ENCODE measurements around the gene TMIGD2.

Gene TMIGD2

DNA sequence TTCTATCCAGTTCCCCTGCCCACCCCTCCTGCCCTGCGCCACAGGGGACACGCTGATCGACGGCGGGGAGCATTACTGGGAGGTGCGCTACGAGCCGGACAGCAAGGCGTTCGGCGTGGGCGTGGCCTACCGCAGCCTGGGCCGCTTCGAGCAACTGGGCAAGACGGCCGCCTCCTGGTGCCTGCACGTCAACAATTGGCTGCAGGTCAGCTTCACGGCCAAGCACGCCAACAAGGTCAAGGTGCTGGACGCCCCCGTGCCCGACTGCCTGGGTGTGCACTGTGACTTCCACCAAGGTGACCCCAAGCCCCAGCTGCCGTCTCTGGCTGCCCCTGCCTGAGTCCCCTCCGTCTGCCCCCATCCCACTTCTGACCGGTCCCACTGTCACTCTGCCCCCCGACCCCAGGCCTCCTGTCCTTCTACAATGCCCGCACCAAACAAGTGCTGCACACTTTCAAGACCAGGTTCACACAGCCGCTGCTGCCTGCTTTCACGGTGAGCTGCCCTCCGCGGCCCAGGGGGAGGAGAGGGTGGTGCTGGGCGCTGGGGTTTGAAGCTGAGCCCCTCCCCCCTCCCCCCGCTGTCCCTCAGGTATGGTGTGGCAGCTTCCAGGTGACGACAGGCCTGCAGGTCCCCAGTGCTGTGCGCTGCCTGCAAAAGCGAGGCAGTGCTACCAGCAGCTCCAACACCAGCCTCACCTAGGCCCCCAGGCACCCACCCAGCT, 20.9 kb upstream of the TMIGD2 start:
- H3K4me3 ChIP-seq (ENCODE audit: low read length) = no peak overlapping the region
- no peaks in the 10 kb centered on the region for H3K36me3 ChIP-seq (ENCODE audit: control insufficient read depth, insufficient read depth, low read length)
- H3K9ac ChIP-seq (ENCODE audit: low read length) = no peak overlapping the region
- H3K27ac ChIP-seq (ENCODE audit: low read depth, low read length) = no peak overlapping the region
- H3K4me1 ChIP-seq (ENCODE audit: control insufficient read depth, insufficient read depth, low read length) = no peaks in the 10 kb centered on the region
- H3K27me3 ChIP-seq (ENCODE audit: control insufficient read depth, insufficient read depth, low read length) = no peaks in the 10 kb centered on the region

DNA sequence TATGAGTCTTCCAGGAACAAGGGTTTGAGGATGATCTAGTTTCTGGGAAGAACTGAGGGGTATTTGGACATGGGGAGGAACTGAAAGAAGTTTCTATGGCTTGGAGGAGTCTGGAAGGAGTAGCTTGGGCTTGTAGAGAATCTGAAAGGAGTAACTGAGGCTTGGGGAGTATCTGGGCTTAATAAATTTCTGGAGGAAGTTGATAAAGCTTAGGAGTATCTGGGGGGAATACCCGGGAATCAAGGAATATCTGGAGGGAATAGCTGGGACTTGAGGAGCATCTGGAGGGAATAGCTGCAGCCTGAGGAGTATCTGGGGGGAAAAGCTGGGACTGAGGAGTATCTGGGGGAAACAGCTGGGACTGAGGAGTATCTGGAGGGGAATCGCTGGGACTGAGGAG, 18.2 kb upstream of the TMIGD2 start:
- H3K4me3 ChIP-seq (ENCODE audit: low read length) = no peak overlapping the region
- no peak overlapping the region for H3K9ac ChIP-seq (ENCODE audit: low read length)
- no peak overlapping the region for H3K27ac ChIP-seq (ENCODE audit: low read depth, low read length)
- H3K27me3 ChIP-seq (ENCODE audit: control insufficient read depth, insufficient read depth, low read length) = no peaks in the 10 kb centered on the region
- no peaks in the 10 kb centered on the region for H3K4me1 ChIP-seq (ENCODE audit: control insufficient read depth, insufficient read depth, low read length)
- no peaks in the 10 kb centered on the region for H3K36me3 ChIP-seq (ENCODE audit: control insufficient read depth, insufficient read depth, low read length)

- no peaks in the 10 kb centered on the region for H3K36me3 ChIP-seq (ENCODE audit: control insufficient read depth, insufficient read depth, low read length)
- H3K9ac ChIP-seq (ENCODE audit: low read length) = no peak overlapping the region
- H3K4me3 ChIP-seq (ENCODE audit: low read length) = no peak overlapping the region
- no peak overlapping the region for H3K27ac ChIP-seq (ENCODE audit: low read depth, low read length)
- H3K27me3 ChIP-seq (ENCODE audit: control insufficient read depth, insufficient read depth, low read length) = no peaks in the 10 kb centered on the region
- no peaks in the 10 kb centered on the region for H3K4me1 ChIP-seq (ENCODE audit: control insufficient read depth, insufficient read depth, low read length)
Observed at GRCh38 chr19:4319067-4319718, 17.0 kb upstream of the TMIGD2 start.

DNA sequence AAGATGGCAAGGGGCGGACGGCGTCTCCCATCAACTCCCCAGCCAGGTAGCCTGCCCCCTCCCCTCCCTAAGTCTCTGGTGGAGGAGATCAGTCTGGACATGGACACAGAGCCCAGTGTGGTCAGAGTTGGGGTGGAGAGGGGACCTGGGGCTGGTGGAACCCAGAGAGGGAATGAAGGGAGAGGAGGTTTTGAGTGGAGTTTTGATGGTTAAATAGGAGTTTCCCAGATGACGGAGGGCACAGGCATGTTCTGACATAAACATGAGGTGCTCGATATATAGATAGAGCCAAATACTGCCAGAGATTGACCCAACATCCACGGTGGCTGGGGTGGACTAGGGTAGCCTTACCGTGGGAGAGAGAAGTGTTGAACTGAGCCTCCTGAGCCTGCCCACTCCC, 16.3 kb upstream of the TMIGD2 start:
- Histone ChIP-seq H3K9ac (ENCODE audit: low read length) (no peak overlapping the region), H3K4me3 (ENCODE audit: low read length) (no peak overlapping the region), H3K36me3 (ENCODE audit: control insufficient read depth, insufficient read depth, low read length) (no peaks in the 10 kb centered on the region), H3K27me3 (ENCODE audit: control insufficient read depth, insufficient read depth, low read length) (no peaks in the 10 kb centered on the region), H3K27ac (ENCODE audit: low read depth, low read length) (no peak overlapping the region), H3K4me1 (ENCODE audit: control insufficient read depth, insufficient read depth, low read length) (no peaks in the 10 kb centered on the region)

DNA sequence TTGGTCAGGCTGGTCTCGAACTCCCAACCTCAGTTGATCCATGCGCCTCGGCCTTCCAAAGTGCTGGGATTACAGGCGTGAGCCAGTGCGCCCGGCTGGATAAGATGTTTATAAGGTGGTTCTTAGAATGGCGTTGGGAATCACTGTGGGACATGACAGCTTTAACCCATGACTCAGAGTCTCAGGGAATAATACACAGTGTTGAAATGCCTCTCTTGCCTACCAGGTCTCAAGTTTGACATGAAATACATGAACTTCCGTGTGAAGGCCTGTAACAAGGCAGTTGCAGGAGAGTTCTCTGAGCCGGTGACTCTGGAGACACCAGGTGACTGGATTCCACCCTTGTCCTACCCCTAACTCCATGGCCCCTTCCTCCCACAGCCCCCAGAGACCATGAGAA, 14.8 kb upstream of the TMIGD2 start:
- H3K27ac ChIP-seq (ENCODE audit: low read depth, low read length) = no peak overlapping the region

DNA sequence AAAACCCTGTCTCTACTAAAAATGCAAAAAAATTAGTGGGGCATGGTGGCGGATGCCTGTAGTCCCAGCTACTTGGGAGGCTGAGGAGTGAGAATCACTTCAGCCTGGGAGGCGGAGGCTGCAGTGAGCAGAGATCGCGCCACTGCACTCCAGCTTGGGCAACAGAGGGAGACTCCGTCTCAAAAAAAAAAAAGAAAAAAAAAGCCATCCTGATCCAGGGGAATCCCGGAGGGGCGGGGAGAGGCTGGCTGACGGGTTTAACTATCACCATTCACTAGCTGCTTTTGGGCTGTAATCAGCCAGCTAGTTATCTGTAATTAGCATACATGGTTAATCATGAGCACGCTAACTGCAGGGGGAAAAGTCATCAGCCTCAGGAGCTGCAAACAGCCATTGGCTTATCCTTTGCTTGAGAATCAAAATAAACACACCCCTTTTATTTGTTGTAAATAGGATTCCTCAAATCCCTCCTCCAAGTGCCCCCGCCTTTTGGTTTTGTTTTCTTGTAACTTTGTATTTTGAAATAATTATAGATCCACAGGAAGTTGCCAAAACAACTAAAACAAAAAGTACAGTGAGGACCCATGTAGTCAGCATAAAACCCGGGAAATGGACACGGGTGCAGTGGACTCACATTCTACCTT, 11.8 kb upstream of the TMIGD2 start:
- no peaks in the 10 kb centered on the region for H3K36me3 ChIP-seq (ENCODE audit: control insufficient read depth, insufficient read depth, low read length)
- H3K4me1 ChIP-seq (ENCODE audit: control insufficient read depth, insufficient read depth, low read length) = no peaks in the 10 kb centered on the region
- H3K9ac ChIP-seq (ENCODE audit: low read length) = no peak overlapping the region
- H3K4me3 ChIP-seq (ENCODE audit: low read length) = no peak overlapping the region
- H3K27ac ChIP-seq (ENCODE audit: low read depth, low read length) = no peak overlapping the region
- H3K27me3 ChIP-seq (ENCODE audit: control insufficient read depth, insufficient read depth, low read length) = no peaks in the 10 kb centered on the region

More for the DNA sequence above, 14.8 kb upstream of the TMIGD2 start:
- H3K4me3 ChIP-seq (ENCODE audit: low read length) = no peak overlapping the region
- no peaks in the 10 kb centered on the region for H3K27me3 ChIP-seq (ENCODE audit: control insufficient read depth, insufficient read depth, low read length)
- H3K36me3 ChIP-seq (ENCODE audit: control insufficient read depth, insufficient read depth, low read length) = no peaks in the 10 kb centered on the region
- H3K9ac ChIP-seq (ENCODE audit: low read length) = no peak overlapping the region
- no peaks in the 10 kb centered on the region for H3K4me1 ChIP-seq (ENCODE audit: control insufficient read depth, insufficient read depth, low read length)

- no peak overlapping the region for H3K9ac ChIP-seq (ENCODE audit: low read length)
- H3K27me3 ChIP-seq (ENCODE audit: control insufficient read depth, insufficient read depth, low read length) = no peaks in the 10 kb centered on the region
- no peak overlapping the region for H3K4me3 ChIP-seq (ENCODE audit: low read length)
- no peaks in the 10 kb centered on the region for H3K36me3 ChIP-seq (ENCODE audit: control insufficient read depth, insufficient read depth, low read length)
- H3K27ac ChIP-seq (ENCODE audit: low read depth, low read length) = no peak overlapping the region
- no peaks in the 10 kb centered on the region for H3K4me1 ChIP-seq (ENCODE audit: control insufficient read depth, insufficient read depth, low read length)
Observed at GRCh38 chr19:4310247-4311121, 8.3 kb upstream of the TMIGD2 start.

DNA sequence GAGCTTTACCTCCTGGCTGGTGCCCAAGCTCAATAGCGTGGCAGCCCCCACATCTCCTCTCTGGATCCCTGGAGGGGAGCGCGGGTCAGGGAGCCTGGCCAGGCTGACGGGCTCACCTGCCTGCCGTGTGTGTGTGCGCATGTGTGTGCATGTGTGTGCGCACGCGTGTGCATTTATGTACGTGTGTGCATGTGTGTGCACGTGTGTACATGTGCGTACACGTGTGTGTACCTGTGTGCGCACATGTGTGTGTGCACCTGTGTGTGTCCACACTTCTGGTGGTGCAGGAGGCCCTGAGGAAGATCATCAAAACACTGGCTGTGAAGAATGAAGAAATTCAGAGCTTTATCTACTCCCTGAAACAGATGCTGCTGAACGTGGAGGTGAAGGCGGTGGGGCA, 3.5 kb upstream of the TMIGD2 start:
- Histone ChIP-seq H3K27me3 (ENCODE audit: control insufficient read depth, insufficient read depth, low read length) (peaks cover 3% of the 10 kb centered on the region), H3K4me3 (ENCODE audit: low read length) (no peak overlapping the region), H3K36me3 (ENCODE audit: control insufficient read depth, insufficient read depth, low read length) (no peaks in the 10 kb centered on the region), H3K4me1 (ENCODE audit: control insufficient read depth, insufficient read depth, low read length) (no peaks in the 10 kb centered on the region), H3K9ac (ENCODE audit: low read length) (no peak overlapping the region), H3K27ac (ENCODE audit: low read depth, low read length) (no peak overlapping the region)

GRCh38 chr19:4305257-4305612, 3.0 kb upstream of the TMIGD2 start:
- Histone ChIP-seq H3K36me3 (ENCODE audit: control insufficient read depth, insufficient read depth, low read length) (no peaks in the 10 kb centered on the region), H3K27me3 (ENCODE audit: control insufficient read depth, insufficient read depth, low read length) (peaks cover 3% of the 10 kb centered on the region), H3K9ac (ENCODE audit: low read length) (no peak overlapping the region), H3K4me3 (ENCODE audit: low read length) (no peak overlapping the region), H3K27ac (ENCODE audit: low read depth, low read length) (no peak overlapping the region), H3K4me1 (ENCODE audit: control insufficient read depth, insufficient read depth, low read length) (no peaks in the 10 kb centered on the region)

- H3K9ac ChIP-seq (ENCODE audit: low read length) = no peak within 1 kb of the TSS
- H3K4me3 ChIP-seq (ENCODE audit: low read length) = no peak within 1 kb of the TSS
- H3K27me3 ChIP-seq (ENCODE audit: control insufficient read depth, insufficient read depth, low read length) = peaks cover 3% of the 10 kb centered on the region
- no peaks in the 10 kb centered on the region for H3K4me1 ChIP-seq (ENCODE audit: control insufficient read depth, insufficient read depth, low read length)
- H3K27ac ChIP-seq (ENCODE audit: low read depth, low read length) = no peak within 1 kb of the TSS
- no peaks in the 10 kb centered on the region for H3K36me3 ChIP-seq (ENCODE audit: control insufficient read depth, insufficient read depth, low read length)
Observed at GRCh38 chr19:4304538-4305256, 2.5 kb upstream of the TMIGD2 start, which contains the start of gene FSD1. FSD1 (plus strand) TSS chr19:4304598; CDS start chr19:4304747, 149 bp downstream.

- Histone ChIP-seq H3K27me3 (ENCODE audit: control insufficient read depth, insufficient read depth, low read length) (peaks cover 3% of the 10 kb centered on the region), H3K9ac (ENCODE audit: low read length) (no peak overlapping the region), H3K4me1 (ENCODE audit: control insufficient read depth, insufficient read depth, low read length) (no peaks in the 10 kb centered on the region), H3K4me3 (ENCODE audit: low read length) (no peak overlapping the region), H3K27ac (ENCODE audit: low read depth, low read length) (no peak overlapping the region), H3K36me3 (ENCODE audit: control insufficient read depth, insufficient read depth, low read length) (no peaks in the 10 kb centered on the region)
Observed at GRCh38 chr19:4303819-4304537, 1.8 kb upstream of the TMIGD2 start.
